RWPE1 (cell line): ENCODE measurements around the gene WDR70.

Source experiments
- CTCF ChIA-PET: fragments of 350-600 bp; sonication (Branson Sonifier 250); formaldehyde crosslinking; extraction: SDS; loops from one replicate; lab custom pipeline; 2021; lab: Yijun Ruan, JAX
- POLR2A ChIA-PET: fragments of 400-600 bp; formaldehyde crosslinking; extraction: SDS; loops from one replicate; lab custom pipeline; 2020; ENCODE audit warnings: antibody characterized with exemption; ENCODE audit not compliant: low non-redundant PET; lab: Yijun Ruan, JAX
- DNase-seq: peaks from one replicate; pipeline ENCODE4 v3.0.0; 2012; ENCODE audit warnings: low spot score
- H3K27ac ChIP-seq: fragments of 450-650 bp; 2 replicates; pipeline ENCODE4 v1.5.1; 2017
- CTCF ChIP-seq: fragments of 450-650 bp; conservative IDR thresholded peaks from 2 replicates; pipeline ENCODE4 v1.5.1; 2017; ENCODE audit warnings: low read depth, mild to moderate bottlenecking

WDR70 gene

GRCh38 chr5:37756248-37756647 lies 377.1 kb downstream of the WDR70 start:
- CTCF ChIA-PET = no interaction called here
- DNase-seq = no peak
- TF ChIP-seq CTCF = no peak
- POLR2A ChIA-PET = no interaction called here
- no peak overlapping the region for H3K27ac ChIP-seq

- CTCF ChIA-PET = interaction anchor here (0.5 to 0.7 kb wide), 3 partner anchors 223 to 339 kb away, joined by 3 read pairs; no protein-coding TSS in a partner anchor
- DNase-seq = no peak
- POLR2A ChIA-PET = no interaction called here
Measured at GRCh38 chr5:37757980-37758582, 379.0 kb downstream of the WDR70 start.

GRCh38 chr5:37767251-37767650 lies 388.1 kb downstream of the WDR70 start:
- POLR2A ChIA-PET = no interaction called here
- DNase-seq = no peak
- H3K27ac ChIP-seq = no peak overlapping the region
- no peak for TF ChIP-seq CTCF
- CTCF ChIA-PET = no interaction called here

More at GRCh38 chr5:37757980-37758582, 379.0 kb downstream of the WDR70 start:
- no peak for TF ChIP-seq CTCF
- no peak overlapping the region for H3K27ac ChIP-seq

GRCh38 chr5:37767961-37768360 lies 388.8 kb downstream of the WDR70 start:
- ChIA-PET CTCF (no interaction called here), POLR2A (interaction anchor here (0.5 kb wide), 1 partner anchor 100 kb away, joined by 4 read pairs; no protein-coding TSS in a partner anchor)
- no peak for TF ChIP-seq CTCF
- H3K27ac ChIP-seq = no peak overlapping the region
- DNase-seq = no peak

- H3K27ac ChIP-seq = no peak overlapping the region
- DNase-seq = no peak
- ChIA-PET CTCF (no interaction called here), POLR2A (interaction anchor here (0.5 kb wide), 1 partner anchor 100 kb away, joined by 4 read pairs; no protein-coding TSS in a partner anchor)
- no peak for TF ChIP-seq CTCF
Measured at GRCh38 chr5:37768371-37768770, 389.3 kb downstream of the WDR70 start.

- no peak overlapping the region for H3K27ac ChIP-seq
- DNase-seq = no peak
- POLR2A ChIA-PET = no interaction called here
- TF ChIP-seq CTCF = no peak
- CTCF ChIA-PET = no interaction called here
Measured at GRCh38 chr5:37769108-37769507, 390.0 kb downstream of the WDR70 start.
